GM12878 (cell line): ENCODE results near the gene METTL18. TPM values are rescaled to one million over a fixed set of nuclear protein-coding genes. Genes with fewer than 3 reads are reported as not detected.

Source experiments
- ATAC-seq: fragments of 200-7000 bp; cut with Tn5 transposase; 3 replicates; pipeline ENCODE4 v1.9.1; 2020; ENCODE audit warnings: mild to moderate bottlenecking, moderate library complexity
- BruUV-seq: library from RNA; stranded (reverse); fragments of 400-500 nt; replicated peaks from 2 replicates; lab custom pipeline; 2021; lab: Mats Ljungman, UMichigan
- CTCF ChIA-PET: fragments of 300-600 bp; sonication (Branson Sonifier 250); formaldehyde crosslinking; extraction: SDS; loops from one replicate; lab custom pipeline; 2021; ENCODE audit warnings: inconsistent platforms; lab: Yijun Ruan, JAX
- POLR2A ChIA-PET: fragments of 350-600 bp; formaldehyde crosslinking; extraction: SDS; loops from one replicate; lab custom pipeline; 2021; ENCODE audit warnings: inconsistent platforms; lab: Charles Lee
- RAD21 ChIA-PET: fragments of 300-600 bp; sonication (Branson Sonifier 250); formaldehyde crosslinking; loops from one replicate; lab custom pipeline; 2023; ENCODE audit warnings: antibody characterized with exemption; ENCODE audit not compliant: unreplicated experiment; lab: Charles Lee
- SMC1A ChIA-PET: fragments of 300-600 bp; sonication (Branson Sonifier 250); formaldehyde crosslinking; loops from one replicate; lab custom pipeline; 2023; ENCODE audit not compliant: unreplicated experiment, uncharacterized antibody; lab: Charles Lee
- DNase-seq: peaks from one replicate; pipeline ENCODE4 v3.0.0-alpha.2; 2011; ENCODE audit warnings: low read depth, low spot score
- FAIRE-seq: peaks from 3 replicates; lab custom pipeline; 2011; peaks lifted over from hg19 to GRCh38; lab: Jason Lieb, UNC
- H2AFZ ChIP-seq: 2 replicates; pipeline ENCODE4 v1.6.0; 2011; ENCODE audit warnings: low read depth, low read length, control low read depth; ENCODE audit not compliant: control insufficient read depth
- H3K27ac ChIP-seq: 2 replicates; pipeline ENCODE4 v1.5.1; 2011; ENCODE audit warnings: control low read depth; ENCODE audit not compliant: control insufficient read depth, insufficient read depth
- H3K27me3 ChIP-seq, 2 experiments: replicated peaks in 1 of 2; 2 replicates each; pipeline versions ENCODE4 v1.6.0 to v1.6.1; 2011; ENCODE audit warnings: low read length in 1 of 2; ENCODE audit not compliant: control insufficient read depth in 2 of 2, insufficient read depth in 2 of 2
- H3K36me3 ChIP-seq, 2 experiments: 2 replicates each; pipeline ENCODE4 v1.5.1; 2011; ENCODE audit warnings: low read length in 1 of 2; ENCODE audit not compliant: control insufficient read depth in 2 of 2, insufficient read depth in 2 of 2
- H3K4me1 ChIP-seq: 2 replicates; pipeline ENCODE4 v1.6.1; 2011; ENCODE audit warnings: mild to moderate bottlenecking, low read length, moderate library complexity, mixed read lengths; ENCODE audit not compliant: control insufficient read depth, insufficient read depth
- H3K4me2 ChIP-seq: 2 replicates; pipeline ENCODE4 v1.6.0; 2011; ENCODE audit warnings: control low read depth; ENCODE audit not compliant: control insufficient read depth, insufficient read depth
- H3K4me3 ChIP-seq: fragments of 200-600 bp; sonication (generic); 2 replicates; pipeline ENCODE4 v1.5.1; 2016
- H3K79me2 ChIP-seq: 2 replicates; pipeline ENCODE4 v1.6.0; 2011; ENCODE audit warnings: low read length; ENCODE audit not compliant: control insufficient read depth, insufficient read depth
- H3K9ac ChIP-seq: 2 replicates; pipeline ENCODE4 v1.8.0; 2011; ENCODE audit warnings: low read length, control low read depth, mixed read lengths; ENCODE audit not compliant: control insufficient read depth, insufficient read depth
- H3K9me3 ChIP-seq: replicated peaks from 3 replicates; pipeline ENCODE4 v1.5.1; 2011; ENCODE audit warnings: mild to moderate bottlenecking, low read length; ENCODE audit not compliant: control insufficient read depth, insufficient read depth
- H4K20me1 ChIP-seq: 2 replicates; pipeline ENCODE4 v1.6.0; 2011; ENCODE audit not compliant: control insufficient read depth, insufficient read depth
- BCL11A ChIP-seq: IDR thresholded peaks from 2 replicates; pipeline ENCODE4 v1.6.1; 2011; ENCODE audit warnings: low read depth, low read length
- CHD1 ChIP-seq: IDR thresholded peaks from 2 replicates; pipeline ENCODE4 v1.6.1; 2012; ENCODE audit warnings: low read depth, low read length, improper control_type of control experiment
- HDGF ChIP-seq: fragments of 450-650 bp; IDR thresholded peaks from 2 replicates; pipeline ENCODE4 v1.6.1; 2016; ENCODE audit warnings: antibody characterized with exemption
- IRF4 ChIP-seq: IDR thresholded peaks from 2 replicates; pipeline ENCODE4 v1.6.1; 2011; ENCODE audit warnings: low read depth, low read length
- NFYA ChIP-seq: IDR thresholded peaks from 2 replicates; pipeline ENCODE4 v1.6.1; 2011; ENCODE audit warnings: low read depth, mild to moderate bottlenecking, low read length, improper control_type of control experiment, borderline replicate concordance
- NR2C2 ChIP-seq: IDR thresholded peaks from 2 replicates; pipeline ENCODE4 v1.6.1; 2011; ENCODE audit warnings: borderline replicate concordance, low read depth; ENCODE audit not compliant: control insufficient read depth, insufficient read length
- RAD21 ChIP-seq: IDR thresholded peaks from 2 replicates; pipeline ENCODE4 v1.6.1; 2011; ENCODE audit warnings: mild to moderate bottlenecking, low read depth, low read length, moderate library complexity; ENCODE audit not compliant: insufficient read depth
- SUPT20H ChIP-seq: IDR thresholded peaks from 2 replicates; pipeline ENCODE4 v1.6.1; 2011; ENCODE audit warnings: low read depth, mild to moderate bottlenecking, low read length, moderate library complexity, borderline replicate concordance; ENCODE audit not compliant: control insufficient read depth
- TCF3 ChIP-seq: IDR thresholded peaks from 2 replicates; pipeline ENCODE4 v1.6.1; 2012; ENCODE audit warnings: low read depth, mild to moderate bottlenecking, low read length, borderline replicate concordance; ENCODE audit not compliant: insufficient read depth
- WRNIP1 ChIP-seq: IDR thresholded peaks from 2 replicates; pipeline ENCODE4 v1.6.1; 2011; ENCODE audit warnings: low read depth, low read length, improper control_type of control experiment, borderline replicate concordance
- ZBED1 ChIP-seq: IDR thresholded peaks from 2 replicates; pipeline ENCODE4 v1.6.1; 2016; ENCODE audit warnings: borderline replicate concordance
- ZSCAN29 ChIP-seq: fragments of 450-650 bp; IDR thresholded peaks from 2 replicates; pipeline ENCODE4 v1.6.1; 2017; ENCODE audit warnings: mild to moderate bottlenecking, moderate library complexity
- in situ Hi-C: fragments of 300-500 bp; cut with MboI; formaldehyde crosslinking; loops from 9 replicates; pipeline ENCODE4 v1.14.3; 2018; ENCODE audit warnings: mixed read lengths
- intact Hi-C: fragments of 100-400 bp; cut with micrococcal nuclease; formaldehyde crosslinking; loops from one replicate; pipeline ENCODE4 v1.14.2; 2022; ENCODE audit not compliant: unreplicated experiment
- polyA plus RNA-seq, 11 experiments: library from polyadenylated mRNA; depleted of rRNA in 4 of 11; unstranded in 6 of 11; stranded (reverse) in 5 of 11; fragments of >200 nt; fragmentation: Nextera tagmentation in 4 of 11; fragmentation: Illumina TruSeq in 1 of 11; extraction: Ambion mirVana in 4 of 11; extraction: Trizol in 1 of 11; gene quantifications; 1 replicate in 1 of 11; 2 replicates in 10 of 11; pipeline versions ENCODE4 v1.2.1 to v1.2.3, GENCODE V29; 2011 to 2016; ENCODE audit warnings: inconsistent platforms in 2 of 11, missing spikeins in 2 of 11, low read depth in 1 of 11
- total RNA-seq, 4 experiments: library from RNA; depleted of rRNA in 3 of 4; stranded (reverse); fragments of >200 nt in 3 of 4; fragmentation: Illumina TruSeq in 1 of 4; extraction: Trizol in 1 of 4; gene quantifications; 2 replicates each; pipeline versions ENCODE4 v1.2.1 to v1.2.3, GENCODE V29; 2013 to 2021
- TF ChIP-seq, protein P1 (sequence below): fragments of 150-350 bp; IDR thresholded peaks from 2 replicates; pipeline ENCODE4 v1.6.1; 2014; ENCODE audit warnings: mild to moderate bottlenecking, low read depth, low read length
- TF ChIP-seq, protein P2 (sequence below): IDR thresholded peaks from 2 replicates; pipeline ENCODE4 v1.6.1; 2011; ENCODE audit warnings: low read depth, low read length, improper control_type of control experiment, borderline replicate concordance
- TF ChIP-seq, protein P3 (sequence below): IDR thresholded peaks from 2 replicates; pipeline ENCODE4 v1.6.1; 2012; ENCODE audit warnings: improper control_type of control experiment, low read depth, low read length; ENCODE audit not compliant: insufficient replicate concordance
- TF ChIP-seq, protein P4 (sequence below): IDR thresholded peaks from 2 replicates; pipeline ENCODE4 v1.6.1; 2012; ENCODE audit warnings: low read length, inconsistent platforms

METTL18 gene
- total and polyA plus RNA-seq, 10 of the 15 experiments (the other 5 are each of a cell fraction or from before 2014, with no cell fraction given) = 8.1 to 31.8 (median 12.8) TPM

DNA sequence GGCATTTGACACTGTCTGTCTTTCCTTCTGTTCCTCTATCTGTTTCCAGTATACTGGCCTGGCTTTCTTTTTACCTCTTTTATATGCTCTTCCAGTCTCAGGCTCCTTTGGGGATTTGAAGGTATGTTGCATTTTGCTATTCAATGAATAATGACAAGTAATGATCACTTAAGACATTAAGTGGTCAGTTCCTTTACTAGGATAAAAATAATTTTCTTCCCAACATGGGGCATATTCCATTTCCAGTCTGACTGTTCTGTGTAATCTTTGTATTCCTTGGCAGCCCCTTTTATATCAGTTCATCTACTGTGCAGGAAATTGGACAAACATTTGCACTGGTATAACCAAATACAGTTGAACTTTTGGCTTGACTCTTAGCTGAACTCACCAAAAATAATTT lies 15.6 kb downstream of the METTL18 start:
- Histone ChIP-seq H3K4me3 (no peak overlapping the region), H3K27ac (no peak overlapping the region), H4K20me1 (no peaks in the 10 kb centered on the region), H3K27me3 (no peaks in the 10 kb centered on the region), H3K4me1 (no peaks in the 10 kb centered on the region), H3K9ac (no peak overlapping the region), H2AFZ (no peak overlapping the region), H3K79me2 (no peaks in the 10 kb centered on the region), H3K4me2 (no peak overlapping the region), H3K36me3 (no peaks in the 10 kb centered on the region), H3K9me3 (no peaks in the 10 kb centered on the region)
- ChIA-PET RAD21 (interaction anchor here (0.7 kb wide), 1 partner anchor 369 kb away, joined by 3 read pairs; no protein-coding TSS in a partner anchor), CTCF (no interaction called here), POLR2A (interaction anchor here (0.7 kb wide), 1 partner anchor 453 kb away, joined by 3 read pairs; no protein-coding TSS in a partner anchor), SMC1A (interaction anchor here (1.2 kb wide), 1 partner anchor 16 kb away, joined by 4 read pairs; the partner anchor contains the start of gene METTL18)
- intact Hi-C loops = no loop called here
- BruUV-seq = no TSS peak
- ATAC-seq (no peak), DNase-seq (no peak), FAIRE-seq (no peak)
- in situ Hi-C loops = no loop called here
- TF ChIP-seq, protein P1, sequence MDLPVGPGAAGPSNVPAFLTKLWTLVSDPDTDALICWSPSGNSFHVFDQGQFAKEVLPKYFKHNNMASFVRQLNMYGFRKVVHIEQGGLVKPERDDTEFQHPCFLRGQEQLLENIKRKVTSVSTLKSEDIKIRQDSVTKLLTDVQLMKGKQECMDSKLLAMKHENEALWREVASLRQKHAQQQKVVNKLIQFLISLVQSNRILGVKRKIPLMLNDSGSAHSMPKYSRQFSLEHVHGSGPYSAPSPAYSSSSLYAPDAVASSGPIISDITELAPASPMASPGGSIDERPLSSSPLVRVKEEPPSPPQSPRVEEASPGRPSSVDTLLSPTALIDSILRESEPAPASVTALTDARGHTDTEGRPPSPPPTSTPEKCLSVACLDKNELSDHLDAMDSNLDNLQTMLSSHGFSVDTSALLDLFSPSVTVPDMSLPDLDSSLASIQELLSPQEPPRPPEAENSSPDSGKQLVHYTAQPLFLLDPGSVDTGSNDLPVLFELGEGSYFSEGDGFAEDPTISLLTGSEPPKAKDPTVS = no peak
- TF ChIP-seq SUPT20H (no peak), IRF4 (no peak), RAD21 (no peak), HDGF (no peak), CHD1 (no peak), NFYA (no peak), NR2C2 (no peak), ZBED1 (no peak), WRNIP1 (no peak), BCL11A (no peak), TCF3 (no peak), ZSCAN29 (no peak)
- TF ChIP-seq, protein P2, sequence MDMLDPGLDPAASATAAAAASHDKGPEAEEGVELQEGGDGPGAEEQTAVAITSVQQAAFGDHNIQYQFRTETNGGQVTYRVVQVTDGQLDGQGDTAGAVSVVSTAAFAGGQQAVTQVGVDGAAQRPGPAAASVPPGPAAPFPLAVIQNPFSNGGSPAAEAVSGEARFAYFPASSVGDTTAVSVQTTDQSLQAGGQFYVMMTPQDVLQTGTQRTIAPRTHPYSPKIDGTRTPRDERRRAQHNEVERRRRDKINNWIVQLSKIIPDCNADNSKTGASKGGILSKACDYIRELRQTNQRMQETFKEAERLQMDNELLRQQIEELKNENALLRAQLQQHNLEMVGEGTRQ = no peak
- TF ChIP-seq, protein P3, sequence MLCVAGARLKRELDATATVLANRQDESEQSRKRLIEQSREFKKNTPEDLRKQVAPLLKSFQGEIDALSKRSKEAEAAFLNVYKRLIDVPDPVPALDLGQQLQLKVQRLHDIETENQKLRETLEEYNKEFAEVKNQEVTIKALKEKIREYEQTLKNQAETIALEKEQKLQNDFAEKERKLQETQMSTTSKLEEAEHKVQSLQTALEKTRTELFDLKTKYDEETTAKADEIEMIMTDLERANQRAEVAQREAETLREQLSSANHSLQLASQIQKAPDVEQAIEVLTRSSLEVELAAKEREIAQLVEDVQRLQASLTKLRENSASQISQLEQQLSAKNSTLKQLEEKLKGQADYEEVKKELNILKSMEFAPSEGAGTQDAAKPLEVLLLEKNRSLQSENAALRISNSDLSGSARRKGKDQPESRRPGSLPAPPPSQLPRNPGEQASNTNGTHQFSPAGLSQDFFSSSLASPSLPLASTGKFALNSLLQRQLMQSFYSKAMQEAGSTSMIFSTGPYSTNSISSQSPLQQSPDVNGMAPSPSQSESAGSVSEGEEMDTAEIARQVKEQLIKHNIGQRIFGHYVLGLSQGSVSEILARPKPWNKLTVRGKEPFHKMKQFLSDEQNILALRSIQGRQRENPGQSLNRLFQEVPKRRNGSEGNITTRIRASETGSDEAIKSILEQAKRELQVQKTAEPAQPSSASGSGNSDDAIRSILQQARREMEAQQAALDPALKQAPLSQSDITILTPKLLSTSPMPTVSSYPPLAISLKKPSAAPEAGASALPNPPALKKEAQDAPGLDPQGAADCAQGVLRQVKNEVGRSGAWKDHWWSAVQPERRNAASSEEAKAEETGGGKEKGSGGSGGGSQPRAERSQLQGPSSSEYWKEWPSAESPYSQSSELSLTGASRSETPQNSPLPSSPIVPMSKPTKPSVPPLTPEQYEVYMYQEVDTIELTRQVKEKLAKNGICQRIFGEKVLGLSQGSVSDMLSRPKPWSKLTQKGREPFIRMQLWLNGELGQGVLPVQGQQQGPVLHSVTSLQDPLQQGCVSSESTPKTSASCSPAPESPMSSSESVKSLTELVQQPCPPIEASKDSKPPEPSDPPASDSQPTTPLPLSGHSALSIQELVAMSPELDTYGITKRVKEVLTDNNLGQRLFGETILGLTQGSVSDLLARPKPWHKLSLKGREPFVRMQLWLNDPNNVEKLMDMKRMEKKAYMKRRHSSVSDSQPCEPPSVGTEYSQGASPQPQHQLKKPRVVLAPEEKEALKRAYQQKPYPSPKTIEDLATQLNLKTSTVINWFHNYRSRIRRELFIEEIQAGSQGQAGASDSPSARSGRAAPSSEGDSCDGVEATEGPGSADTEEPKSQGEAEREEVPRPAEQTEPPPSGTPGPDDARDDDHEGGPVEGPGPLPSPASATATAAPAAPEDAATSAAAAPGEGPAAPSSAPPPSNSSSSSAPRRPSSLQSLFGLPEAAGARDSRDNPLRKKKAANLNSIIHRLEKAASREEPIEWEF = no peak
- TF ChIP-seq, protein P4, sequence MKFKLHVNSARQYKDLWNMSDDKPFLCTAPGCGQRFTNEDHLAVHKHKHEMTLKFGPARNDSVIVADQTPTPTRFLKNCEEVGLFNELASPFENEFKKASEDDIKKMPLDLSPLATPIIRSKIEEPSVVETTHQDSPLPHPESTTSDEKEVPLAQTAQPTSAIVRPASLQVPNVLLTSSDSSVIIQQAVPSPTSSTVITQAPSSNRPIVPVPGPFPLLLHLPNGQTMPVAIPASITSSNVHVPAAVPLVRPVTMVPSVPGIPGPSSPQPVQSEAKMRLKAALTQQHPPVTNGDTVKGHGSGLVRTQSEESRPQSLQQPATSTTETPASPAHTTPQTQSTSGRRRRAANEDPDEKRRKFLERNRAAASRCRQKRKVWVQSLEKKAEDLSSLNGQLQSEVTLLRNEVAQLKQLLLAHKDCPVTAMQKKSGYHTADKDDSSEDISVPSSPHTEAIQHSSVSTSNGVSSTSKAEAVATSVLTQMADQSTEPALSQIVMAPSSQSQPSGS = no peak
